HEK293T (cell line): ENCODE data around the gene CDHR3.

Experiments
- ARNT ChIP-seq: fragments of 450-650 bp; IDR thresholded peaks from 2 replicates; pipeline ENCODE4 v1.6.1; 2017; ENCODE audit warnings: mild to moderate bottlenecking
- FOXK2 ChIP-seq: fragments of 450-650 bp; IDR thresholded peaks from 2 replicates; pipeline ENCODE4 v1.6.1; 2016; ENCODE audit warnings: mild to moderate bottlenecking
- FOXM1 ChIP-seq: fragments of 450-650 bp; IDR thresholded peaks from 2 replicates; pipeline ENCODE4 v1.6.1; 2017; ENCODE audit warnings: mild to moderate bottlenecking, borderline replicate concordance
- TARDBP ChIP-seq: fragments of 450-650 bp; IDR thresholded peaks from 2 replicates; pipeline ENCODE4 v1.6.1; 2016

DNA sequence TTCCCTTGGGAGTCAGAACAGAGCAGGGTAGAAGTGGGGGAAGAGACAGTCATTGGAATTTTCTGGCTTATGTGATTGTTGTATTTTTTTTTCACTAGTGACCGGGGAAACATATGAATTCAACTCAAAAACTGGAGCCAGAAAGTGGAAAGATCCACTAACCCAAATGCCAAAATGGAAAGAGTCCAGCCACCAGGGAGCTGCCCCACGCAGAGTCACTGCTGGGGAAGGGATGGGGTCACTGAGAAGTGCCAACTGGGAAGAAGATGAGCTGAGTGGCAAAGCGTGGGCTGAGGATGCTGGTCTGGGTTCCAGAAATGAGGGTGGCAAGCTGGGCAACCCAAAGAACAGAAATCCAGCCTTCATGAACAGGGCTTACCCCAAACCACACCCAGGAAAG, 69.2 kb downstream of the CDHR3 start:
- TF ChIP-seq TARDBP (no peak), ARNT (no peak), FOXK2 (no peak), FOXM1 (no peak)
